HFFc6 (cell line): ENCODE data around the gene DNAJC5. TPM values are rescaled to one million over a fixed set of nuclear protein-coding genes. Genes with fewer than 3 reads are reported as not detected.

Source experiments
- DNase-seq: peaks from one replicate; pipeline ENCODE4 v3.0.0-alpha.2; 2018
- H3K27ac Mint-ChIP-seq: 2 replicates; pipeline ENCODE4 v1.8.0; 2020; ENCODE audit warnings: mild to moderate bottlenecking, mixed read lengths
- H3K27me3 Mint-ChIP-seq: 2 replicates; pipeline ENCODE4 v1.8.0; 2021; ENCODE audit warnings: mild to moderate bottlenecking, moderate library complexity, mixed read lengths; ENCODE audit not compliant: insufficient read depth
- H3K36me3 Mint-ChIP-seq: 2 replicates; pipeline ENCODE4 v1.8.0; 2021; ENCODE audit warnings: low read depth, mixed read lengths
- H3K4me1 Mint-ChIP-seq: 2 replicates; pipeline ENCODE4 v1.8.0; 2020; ENCODE audit warnings: low read depth, mixed read lengths
- H3K4me3 Mint-ChIP-seq: 2 replicates; pipeline ENCODE4 v1.8.0; 2020; ENCODE audit warnings: mild to moderate bottlenecking, moderate library complexity, mixed read lengths
- H3K9me3 Mint-ChIP-seq: 2 replicates; pipeline ENCODE4 v1.8.0; 2020; ENCODE audit warnings: mild to moderate bottlenecking, mixed read lengths
- long read RNA-seq: library from polyadenylated mRNA; unstranded; transcript quantifications from one replicate; pipeline ENCODE4 v2.0.0, GENCODE V29; 2019
- total RNA-seq, 6 experiments: library from RNA; stranded (reverse); fragmentation: NEBNext Ultra II Directional; extraction: Animal tissue kit (Norgen Biotek cat#: 25700); gene quantifications; 2 replicates in 1 of 6; 3 replicates in 5 of 6; pipeline ENCODE4 v1.2.3, GENCODE V29; 2021
- TF ChIP-seq, protein P1 (sequence below): fragments of 200-600 bp; sonication (generic); IDR thresholded peaks from 2 replicates; pipeline ENCODE4 v1.5.0; 2021; ENCODE audit warnings: antibody characterized with exemption, mild to moderate bottlenecking

DNAJC5 gene, protein sequence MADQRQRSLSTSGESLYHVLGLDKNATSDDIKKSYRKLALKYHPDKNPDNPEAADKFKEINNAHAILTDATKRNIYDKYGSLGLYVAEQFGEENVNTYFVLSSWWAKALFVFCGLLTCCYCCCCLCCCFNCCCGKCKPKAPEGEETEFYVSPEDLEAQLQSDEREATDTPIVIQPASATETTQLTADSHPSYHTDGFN
- 10 to 100 TPM; 52.0 to 65.8 (median 56.2) TPM for total RNA-seq
- long read RNA-seq, full-length matches to known transcripts = 2 of 22 reads
- long read RNA-seq, partial matches to known transcripts = 3 of 22 reads
- long read RNA-seq, other reads (novel, unspliced or antisense) = 17 of 22 reads

DNA sequence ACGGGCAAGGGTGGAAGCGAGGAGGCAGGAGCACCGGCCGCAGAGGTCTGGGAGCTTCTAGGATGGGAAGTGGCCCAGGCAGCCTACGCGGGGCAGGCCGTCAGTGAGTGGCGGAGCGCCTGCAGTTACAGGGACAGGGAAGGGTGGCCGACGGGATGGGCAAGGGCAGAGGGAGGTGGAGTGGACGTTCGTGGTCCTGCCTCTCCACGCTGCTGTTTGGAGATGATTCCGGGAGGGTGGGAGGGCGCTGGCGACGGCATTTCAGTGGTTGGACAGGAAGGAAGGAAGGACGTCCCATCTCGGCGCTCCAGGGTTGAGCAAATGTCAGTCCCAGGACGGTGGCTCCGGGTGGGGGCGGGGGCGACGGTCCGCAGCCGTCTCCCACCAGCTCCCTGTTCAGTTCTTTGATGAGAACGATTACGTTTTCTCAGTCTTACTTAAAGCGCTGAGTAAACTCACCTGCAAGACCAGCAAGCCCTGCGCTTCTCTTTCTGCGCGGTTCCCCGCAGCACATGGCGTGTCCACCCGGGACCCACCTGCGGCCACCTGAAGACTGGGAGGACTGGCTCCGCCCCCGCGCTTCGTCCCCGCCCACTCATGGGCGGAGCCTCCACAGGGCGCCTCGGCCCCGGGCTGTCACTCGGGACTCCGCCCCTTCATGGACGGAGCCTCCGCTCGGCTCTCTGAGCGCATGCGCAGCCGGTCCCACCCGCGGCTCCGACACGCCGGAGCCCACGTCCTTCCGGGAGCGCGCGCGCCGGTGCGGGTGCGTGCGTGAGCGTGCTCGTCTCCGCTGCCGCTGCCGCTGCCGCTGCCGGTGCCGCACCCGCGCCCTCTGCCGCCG, at the start of gene DNAJC5:
TSS of gene DNAJC5 (plus strand) at position 769 of the 844 bp plus-strand sequence. CDS start 33,220 bp downstream, outside the sequence.
- Mint-ChIP-seq H3K36me3 (peaks cover 26% of the 10 kb centered on the region), H3K9me3 (no peaks in the 10 kb centered on the region), H3K4me1 (peaks cover 40% of the 10 kb centered on the region), H3K4me3 (peak within 1 kb of the TSS; percentile 97), H3K27me3 (peaks cover 15% of the 10 kb centered on the region), H3K27ac (peak within 1 kb of the TSS; percentile 98)
- TF ChIP-seq, protein P1, sequence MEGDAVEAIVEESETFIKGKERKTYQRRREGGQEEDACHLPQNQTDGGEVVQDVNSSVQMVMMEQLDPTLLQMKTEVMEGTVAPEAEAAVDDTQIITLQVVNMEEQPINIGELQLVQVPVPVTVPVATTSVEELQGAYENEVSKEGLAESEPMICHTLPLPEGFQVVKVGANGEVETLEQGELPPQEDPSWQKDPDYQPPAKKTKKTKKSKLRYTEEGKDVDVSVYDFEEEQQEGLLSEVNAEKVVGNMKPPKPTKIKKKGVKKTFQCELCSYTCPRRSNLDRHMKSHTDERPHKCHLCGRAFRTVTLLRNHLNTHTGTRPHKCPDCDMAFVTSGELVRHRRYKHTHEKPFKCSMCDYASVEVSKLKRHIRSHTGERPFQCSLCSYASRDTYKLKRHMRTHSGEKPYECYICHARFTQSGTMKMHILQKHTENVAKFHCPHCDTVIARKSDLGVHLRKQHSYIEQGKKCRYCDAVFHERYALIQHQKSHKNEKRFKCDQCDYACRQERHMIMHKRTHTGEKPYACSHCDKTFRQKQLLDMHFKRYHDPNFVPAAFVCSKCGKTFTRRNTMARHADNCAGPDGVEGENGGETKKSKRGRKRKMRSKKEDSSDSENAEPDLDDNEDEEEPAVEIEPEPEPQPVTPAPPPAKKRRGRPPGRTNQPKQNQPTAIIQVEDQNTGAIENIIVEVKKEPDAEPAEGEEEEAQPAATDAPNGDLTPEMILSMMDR = no peak
- peak; percentile 87 for DNase-seq

DNA sequence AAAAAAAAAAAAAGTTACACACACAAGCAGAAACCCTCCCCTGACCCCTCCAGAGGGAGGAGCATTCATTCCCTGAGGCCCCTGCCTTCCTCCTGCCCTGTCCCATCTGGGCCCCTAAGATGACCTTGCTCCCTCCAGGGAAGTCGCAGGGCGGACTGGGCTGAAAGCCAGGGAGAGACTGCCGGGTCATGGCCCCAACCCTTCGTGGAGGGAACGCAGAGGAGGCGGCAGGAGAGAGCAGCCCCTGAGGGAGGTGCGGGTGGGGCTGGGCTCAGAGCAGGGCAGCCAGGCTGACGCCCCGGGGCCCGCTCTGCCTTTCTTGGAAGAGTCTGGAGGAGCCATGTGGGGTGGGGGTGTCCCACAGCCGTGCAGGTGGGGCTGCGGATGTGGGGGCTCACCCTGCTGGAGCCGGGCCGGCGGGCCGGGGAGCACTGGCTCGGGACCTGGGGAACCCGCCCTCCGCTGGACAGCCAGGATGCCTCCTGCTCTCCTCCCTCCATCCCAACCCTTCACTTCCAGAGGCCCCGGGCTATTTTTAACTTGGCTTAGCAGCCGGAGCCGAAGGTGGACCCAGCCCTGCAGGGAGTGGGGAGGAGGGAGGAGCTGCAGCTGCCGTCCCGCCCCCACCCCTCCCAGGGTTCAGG, 48.7 kb upstream of the DNAJC5 start:
- H3K36me3 Mint-ChIP-seq = no peaks in the 10 kb centered on the region
- H3K4me3 Mint-ChIP-seq = no peak overlapping the region
- TF ChIP-seq, protein P1 = no peak
- H3K9me3 Mint-ChIP-seq = no peaks in the 10 kb centered on the region
- H3K4me1 Mint-ChIP-seq = no peaks in the 10 kb centered on the region
- H3K27me3 Mint-ChIP-seq = peaks cover 14% of the 10 kb centered on the region; the same call in 1 of the 2 replicates
- peak; percentile 16 for DNase-seq
- H3K27ac Mint-ChIP-seq = no peak overlapping the region

DNA sequence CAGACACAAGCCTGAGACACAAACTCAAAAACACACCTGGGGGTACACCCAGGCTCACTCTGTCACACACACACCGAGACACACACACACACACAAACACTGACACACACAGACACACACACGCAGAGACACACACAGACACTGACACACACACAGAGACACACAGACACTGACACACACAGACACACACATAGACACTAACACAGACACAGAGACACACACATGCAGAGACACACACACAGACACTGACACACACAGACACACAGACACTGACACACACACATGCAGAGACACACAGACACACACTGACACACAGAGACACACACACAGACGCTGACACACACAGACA, 48.1 kb upstream of the DNAJC5 start:
- H3K27ac Mint-ChIP-seq = no peak overlapping the region
- DNase-seq = no peak
- H3K4me1 Mint-ChIP-seq = no peaks in the 10 kb centered on the region
- TF ChIP-seq, protein P1 = no peak
- peaks cover 14% of the 10 kb centered on the region; the same call in 1 of the 2 replicates for H3K27me3 Mint-ChIP-seq
- no peak overlapping the region for H3K4me3 Mint-ChIP-seq
- no peaks in the 10 kb centered on the region for H3K9me3 Mint-ChIP-seq
- no peaks in the 10 kb centered on the region for H3K36me3 Mint-ChIP-seq

- H3K27ac Mint-ChIP-seq = no peak overlapping the region
- no peaks in the 10 kb centered on the region for H3K4me1 Mint-ChIP-seq
- peaks cover 17% of the 10 kb centered on the region for H3K27me3 Mint-ChIP-seq
- no peak for DNase-seq
- H3K36me3 Mint-ChIP-seq = no peaks in the 10 kb centered on the region
- H3K9me3 Mint-ChIP-seq = no peaks in the 10 kb centered on the region
- TF ChIP-seq, protein P1 = no peak
- H3K4me3 Mint-ChIP-seq = no peak overlapping the region
Measured at GRCh38 chr20:63847237-63848002, 47.5 kb upstream of the DNAJC5 start.
